IMR-90 (cell line): ENCODE data around the gene CFAP43. TPM values are rescaled to one million over a fixed set of nuclear protein-coding genes. Genes with fewer than 3 reads are reported as not detected.

Source experiments
- ATAC-seq: fragments of 200-7000 bp; cut with Tn5 transposase; 2 replicates; pipeline ENCODE4 v1.9.1; 2020; ENCODE audit warnings: low read depth, mild to moderate bottlenecking, moderate library complexity
- BruUV-seq: library from RNA; stranded (reverse); fragments of 400-500 nt; replicated peaks from 2 replicates; lab custom pipeline; 2021; lab: Mats Ljungman, UMichigan
- CTCF ChIA-PET: fragments of 300-600 bp; formaldehyde crosslinking; extraction: SDS; loops from one replicate; lab custom pipeline; 2021; ENCODE audit warnings: antibody characterized with exemption; lab: Yijun Ruan, JAX
- POLR2A ChIA-PET: fragments of 300-600 bp; sonication (Branson Sonifier 250); formaldehyde crosslinking; loops from one replicate; lab custom pipeline; 2022; ENCODE audit warnings: antibody characterized with exemption; ENCODE audit not compliant: unreplicated experiment; lab: Charles Lee
- DNase-seq: peaks from one replicate; pipeline ENCODE4 v3.0.0; 2013
- H2AFZ ChIP-seq: replicated peaks from 2 replicates; pipeline ENCODE3; 2013; ENCODE audit warnings: low read length, mild to moderate bottlenecking; ENCODE audit not compliant: poor library complexity
- H2AK5ac ChIP-seq: 2 replicates; pipeline ENCODE4 v1.6.1; 2013; ENCODE audit warnings: low read depth, low read length, inconsistent platforms
- H2AK9ac ChIP-seq: replicated peaks from 2 replicates; pipeline ENCODE3; 2013; ENCODE audit warnings: mild to moderate bottlenecking, low read depth, low read length, moderate library complexity; ENCODE audit not compliant: poor library complexity
- H2BK120ac ChIP-seq: 2 replicates; pipeline ENCODE4 v1.6.1; 2013; ENCODE audit warnings: low read depth, low read length, inconsistent platforms
- H2BK15ac ChIP-seq: 3 replicates; pipeline ENCODE4 v1.6.1; 2013; ENCODE audit warnings: low read depth, low read length, inconsistent platforms
- H2BK20ac ChIP-seq: 2 replicates; pipeline ENCODE4 v1.6.1; 2013; ENCODE audit warnings: low read depth, mild to moderate bottlenecking, inconsistent platforms, low read length, moderate library complexity
- H2BK5ac ChIP-seq: 2 replicates; pipeline ENCODE4 v1.6.1; 2013; ENCODE audit warnings: mild to moderate bottlenecking, low read depth, low read length, inconsistent platforms; ENCODE audit not compliant: poor library complexity, severe bottlenecking
- H3K14ac ChIP-seq: replicated peaks from 2 replicates; pipeline ENCODE4 v1.6.1; 2013; ENCODE audit warnings: low read depth, low read length, inconsistent platforms
- H3K18ac ChIP-seq: 2 replicates; pipeline ENCODE4 v1.6.1; 2013; ENCODE audit warnings: low read depth, low read length, control low read depth
- H3K23ac ChIP-seq: 2 replicates; pipeline ENCODE4 v1.6.1; 2013; ENCODE audit warnings: low read depth, low read length, inconsistent platforms
- H3K27ac ChIP-seq: 2 replicates; pipeline ENCODE4 v1.5.1; 2013; ENCODE audit warnings: mild to moderate bottlenecking, control low read depth, low read length; ENCODE audit not compliant: insufficient read depth
- H3K27me3 ChIP-seq: 2 replicates; pipeline ENCODE4 v1.6.1; 2013; ENCODE audit warnings: low read length; ENCODE audit not compliant: control insufficient read depth, insufficient read depth
- H3K36me3 ChIP-seq: 2 replicates; pipeline ENCODE4 v1.6.1; 2013; ENCODE audit warnings: low read length, mixed read lengths; ENCODE audit not compliant: control insufficient read depth, insufficient read depth
- H3K4ac ChIP-seq: 2 replicates; pipeline ENCODE4 v1.6.1; 2013; ENCODE audit warnings: low read depth, low read length, inconsistent platforms
- H3K4me1 ChIP-seq: 2 replicates; pipeline ENCODE4 v1.6.1; 2013; ENCODE audit warnings: low read length, mixed read lengths; ENCODE audit not compliant: control insufficient read depth, insufficient read depth
- H3K4me2 ChIP-seq: 2 replicates; pipeline ENCODE4 v1.6.1; 2013; ENCODE audit warnings: low read depth, mild to moderate bottlenecking, control low read depth, low read length, moderate library complexity
- H3K4me3 ChIP-seq: 2 replicates; pipeline ENCODE4 v1.5.1; 2013; ENCODE audit warnings: low read depth, mild to moderate bottlenecking, control low read depth, low read length, moderate library complexity; ENCODE audit not compliant: insufficient read depth
- H3K56ac ChIP-seq: 2 replicates; pipeline ENCODE4 v1.6.1; 2013; ENCODE audit warnings: low read length, inconsistent platforms; ENCODE audit not compliant: insufficient read depth; ENCODE audit errors: extremely low read depth
- H3K79me1 ChIP-seq, 2 experiments: 2 replicates each; pipeline ENCODE4 v1.6.1; 2013; ENCODE audit warnings: low read length in 2 of 2, inconsistent platforms in 1 of 2, low read depth in 1 of 2
- H3K9ac ChIP-seq: 2 replicates; pipeline ENCODE4 v1.6.1; 2013; ENCODE audit warnings: low read depth, low read length, control low read depth
- H3K9me1 ChIP-seq: 2 replicates; pipeline ENCODE4 v1.6.1; 2013; ENCODE audit warnings: low read length, inconsistent platforms; ENCODE audit not compliant: insufficient read depth
- H3K9me3 ChIP-seq: 2 replicates; pipeline ENCODE4 v1.6.1; 2013; ENCODE audit warnings: low read length; ENCODE audit not compliant: control insufficient read depth, insufficient read depth
- H4K20me1 ChIP-seq: 2 replicates; pipeline ENCODE4 v1.6.1; 2013; ENCODE audit warnings: low read length, inconsistent platforms; ENCODE audit not compliant: insufficient read depth
- H4K5ac ChIP-seq: 2 replicates; pipeline ENCODE4 v1.6.1; 2013; ENCODE audit warnings: mild to moderate bottlenecking, low read depth, low read length, control low read depth
- H4K8ac ChIP-seq, 2 experiments: 2 replicates each; pipeline ENCODE4 v1.6.1; 2013; ENCODE audit warnings: low read depth in 2 of 2, low read length in 2 of 2, control low read depth in 1 of 2, inconsistent platforms in 1 of 2
- H4K91ac ChIP-seq: 2 replicates; pipeline ENCODE4 v1.6.1; 2013; ENCODE audit warnings: low read depth, low read length, inconsistent platforms; ENCODE audit not compliant: insufficient read depth
- BHLHE40 ChIP-seq: fragments of 150-350 bp; IDR thresholded peaks from 2 replicates; pipeline ENCODE4 v1.6.1; 2016; ENCODE audit warnings: mild to moderate bottlenecking, low read depth, low read length
- FOS ChIP-seq: fragments of 150-350 bp; IDR thresholded peaks from 2 replicates; pipeline ENCODE4 v1.6.1; 2016; ENCODE audit warnings: low read depth, low read length
- MAZ ChIP-seq: IDR thresholded peaks from 2 replicates; pipeline ENCODE4 v1.6.1; 2012; ENCODE audit warnings: low read depth, mild to moderate bottlenecking, low read length, improper control_type of control experiment, moderate library complexity, borderline replicate concordance
- MXI1 ChIP-seq: IDR thresholded peaks from 2 replicates; pipeline ENCODE4 v1.6.1; 2012; ENCODE audit warnings: low read depth, mild to moderate bottlenecking, low read length, moderate library complexity, borderline replicate concordance
- NFE2L2 ChIP-seq: fragments of 150-350 bp; IDR thresholded peaks from 2 replicates; pipeline ENCODE4 v1.6.1; 2016; ENCODE audit warnings: low read depth, mild to moderate bottlenecking, low read length
- POLR2A ChIP-seq: IDR thresholded peaks from 2 replicates; pipeline ENCODE4 v1.6.1; 2012; ENCODE audit warnings: mild to moderate bottlenecking, low read depth, low read length
- RAD21 ChIP-seq: IDR thresholded peaks from 2 replicates; pipeline ENCODE4 v1.6.1; 2012; ENCODE audit warnings: low read length, improper control_type of control experiment
- RFX5 ChIP-seq: IDR thresholded peaks from 2 replicates; pipeline ENCODE4 v1.8.0; 2012; ENCODE audit warnings: low read depth, mild to moderate bottlenecking, low read length, moderate library complexity
- WGBS, 2 experiments: methylation state at CpG; one replicate each; pipeline versions ENCODE4 v1.1.5 to v1.1.7; 2013; ENCODE audit warnings: missing lambda C conversion rate in 2 of 2; ENCODE audit not compliant: insufficient read length in 1 of 2; ENCODE audit errors: extremely low coverage in 2 of 2; 5-methylcytosine and 5-hydroxymethylcytosine counted together
- dilution Hi-C: fragments of 300-500 bp; cut with HindIII; formaldehyde crosslinking; loops from one replicate; pipeline ENCODE4 v1.14.3; 2018; ENCODE audit warnings: low sequenced_read_pairs; ENCODE audit not compliant: unreplicated experiment
- in situ Hi-C: fragments of 300-500 bp; cut with MboI; formaldehyde crosslinking; loops from 3 replicates; pipeline ENCODE4 v1.14.3; 2019; ENCODE audit warnings: low sequenced_read_pairs, inconsistent platforms, mixed read lengths
- intact Hi-C: fragments of 100-400 bp; cut with micrococcal nuclease; formaldehyde crosslinking; loops from 2 replicates; pipeline ENCODE4 v1.10.0; 2022
- polyA plus RNA-seq, 3 experiments: library from polyadenylated mRNA; depleted of rRNA; stranded (reverse); fragments of >200 nt; gene quantifications; 2 replicates each; pipeline ENCODE4 v1.2.3, GENCODE V29; 2012; ENCODE audit warnings: low replicate concordance in 1 of 3
- total RNA-seq: library from RNA; depleted of rRNA; stranded (reverse); fragments of >200 nt; gene quantifications from 2 replicates; pipeline ENCODE4 v1.2.3, GENCODE V29; 2012
- TF ChIP-seq, protein P1 (sequence below): conservative IDR thresholded peaks from 2 replicates; pipeline ENCODE4 v1.5.1; 2012; ENCODE audit warnings: mild to moderate bottlenecking, low read depth, low read length, improper control_type of control experiment
- TF ChIP-seq, protein P2 (sequence below): fragments of 150-350 bp; IDR thresholded peaks from 2 replicates; pipeline ENCODE4 v1.6.1; 2017; ENCODE audit warnings: mild to moderate bottlenecking, antibody characterized with exemption, low read length, low read depth
- TF ChIP-seq, protein P3 (sequence below): fragments of 150-350 bp; IDR thresholded peaks from 2 replicates; pipeline ENCODE4 v1.6.1; 2016; ENCODE audit warnings: low read depth, mild to moderate bottlenecking, low read length, moderate library complexity, borderline replicate concordance

CFAP43 gene
- total and polyA plus RNA-seq, 2 of the 4 experiments (the other 2 are of a cell fraction), result under 0.01 to 0.05 TPM

- ATAC-seq (no peak), DNase-seq (no peak)
- H3K18ac ChIP-seq, result no peak overlapping the region
- in situ Hi-C loops, result no loop called here
- no peaks in the 10 kb centered on the region for H4K20me1 ChIP-seq
- ChIA-PET CTCF (no interaction called here), POLR2A (no interaction called here)
- H2BK20ac ChIP-seq, result no peak overlapping the region
- H4K5ac ChIP-seq, result no peak overlapping the region
- no peak overlapping the region for H3K4ac ChIP-seq
- no peak for TF ChIP-seq MAZ
- TF ChIP-seq, protein P1, sequence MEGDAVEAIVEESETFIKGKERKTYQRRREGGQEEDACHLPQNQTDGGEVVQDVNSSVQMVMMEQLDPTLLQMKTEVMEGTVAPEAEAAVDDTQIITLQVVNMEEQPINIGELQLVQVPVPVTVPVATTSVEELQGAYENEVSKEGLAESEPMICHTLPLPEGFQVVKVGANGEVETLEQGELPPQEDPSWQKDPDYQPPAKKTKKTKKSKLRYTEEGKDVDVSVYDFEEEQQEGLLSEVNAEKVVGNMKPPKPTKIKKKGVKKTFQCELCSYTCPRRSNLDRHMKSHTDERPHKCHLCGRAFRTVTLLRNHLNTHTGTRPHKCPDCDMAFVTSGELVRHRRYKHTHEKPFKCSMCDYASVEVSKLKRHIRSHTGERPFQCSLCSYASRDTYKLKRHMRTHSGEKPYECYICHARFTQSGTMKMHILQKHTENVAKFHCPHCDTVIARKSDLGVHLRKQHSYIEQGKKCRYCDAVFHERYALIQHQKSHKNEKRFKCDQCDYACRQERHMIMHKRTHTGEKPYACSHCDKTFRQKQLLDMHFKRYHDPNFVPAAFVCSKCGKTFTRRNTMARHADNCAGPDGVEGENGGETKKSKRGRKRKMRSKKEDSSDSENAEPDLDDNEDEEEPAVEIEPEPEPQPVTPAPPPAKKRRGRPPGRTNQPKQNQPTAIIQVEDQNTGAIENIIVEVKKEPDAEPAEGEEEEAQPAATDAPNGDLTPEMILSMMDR, result no peak
- TF ChIP-seq NFE2L2, result no peak
- no peak for TF ChIP-seq RFX5
- no peak for TF ChIP-seq FOS
- no peak for TF ChIP-seq MXI1
- TF ChIP-seq RAD21, result no peak
- TF ChIP-seq, protein P2, sequence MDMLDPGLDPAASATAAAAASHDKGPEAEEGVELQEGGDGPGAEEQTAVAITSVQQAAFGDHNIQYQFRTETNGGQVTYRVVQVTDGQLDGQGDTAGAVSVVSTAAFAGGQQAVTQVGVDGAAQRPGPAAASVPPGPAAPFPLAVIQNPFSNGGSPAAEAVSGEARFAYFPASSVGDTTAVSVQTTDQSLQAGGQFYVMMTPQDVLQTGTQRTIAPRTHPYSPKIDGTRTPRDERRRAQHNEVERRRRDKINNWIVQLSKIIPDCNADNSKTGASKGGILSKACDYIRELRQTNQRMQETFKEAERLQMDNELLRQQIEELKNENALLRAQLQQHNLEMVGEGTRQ, result no peak
- TF ChIP-seq, protein P3, sequence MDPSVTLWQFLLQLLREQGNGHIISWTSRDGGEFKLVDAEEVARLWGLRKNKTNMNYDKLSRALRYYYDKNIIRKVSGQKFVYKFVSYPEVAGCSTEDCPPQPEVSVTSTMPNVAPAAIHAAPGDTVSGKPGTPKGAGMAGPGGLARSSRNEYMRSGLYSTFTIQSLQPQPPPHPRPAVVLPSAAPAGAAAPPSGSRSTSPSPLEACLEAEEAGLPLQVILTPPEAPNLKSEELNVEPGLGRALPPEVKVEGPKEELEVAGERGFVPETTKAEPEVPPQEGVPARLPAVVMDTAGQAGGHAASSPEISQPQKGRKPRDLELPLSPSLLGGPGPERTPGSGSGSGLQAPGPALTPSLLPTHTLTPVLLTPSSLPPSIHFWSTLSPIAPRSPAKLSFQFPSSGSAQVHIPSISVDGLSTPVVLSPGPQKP, result no peak
- no peak for TF ChIP-seq POLR2A
- TF ChIP-seq BHLHE40, result no peak
- no peak overlapping the region for H3K23ac ChIP-seq
- H3K4me3 ChIP-seq, result no peak overlapping the region
- H2AK9ac ChIP-seq, result no peak overlapping the region
- H3K14ac ChIP-seq, result no peak overlapping the region
- no peak overlapping the region for H2BK5ac ChIP-seq
- H3K36me3 ChIP-seq, result no peaks in the 10 kb centered on the region
- H2BK15ac ChIP-seq, result no peak overlapping the region
- no peak overlapping the region for H2BK120ac ChIP-seq
- H2AK5ac ChIP-seq, result no peak overlapping the region
- no peak overlapping the region for H3K56ac ChIP-seq
- H3K27me3 ChIP-seq, result peaks cover 3% of the 10 kb centered on the region
- H3K27ac ChIP-seq, result no peak overlapping the region
- dilution Hi-C loops, result no loop called here
- intact Hi-C loops, result loop anchor here (2.0 kb wide), 1 partner anchor 62 kb away; no protein-coding TSS in a partner anchor
- H3K79me1 ChIP-seq, result no peaks in the 10 kb centered on the region
- H4K8ac ChIP-seq, result no peak overlapping the region
- no CpG with 5 or more reads among the region's 4 CpGs for WGBS, 2 experiments
- H3K4me1 ChIP-seq, result no peaks in the 10 kb centered on the region
- no peak overlapping the region for H2AFZ ChIP-seq
- no peaks in the 10 kb centered on the region for H3K9me1 ChIP-seq
- BruUV-seq, result no TSS peak
- no peak overlapping the region for H3K4me2 ChIP-seq
- H3K9ac ChIP-seq, result no peak overlapping the region
- no peaks in the 10 kb centered on the region for H3K9me3 ChIP-seq
- no peak overlapping the region for H4K91ac ChIP-seq
Measured at GRCh38 chr10:104230490-104230889, 1.7 kb downstream of the CFAP43 start.
